HG03066 (cell line): ENCODE data around the gene CDH4.
"Not testable (repeated sequence)": the region's sequence is repeated elsewhere in the genome, so short reads cannot be mapped to it uniquely, and the experiment has no call there.

ENCODE experiments used
- ATAC-seq: cut with Tn5 transposase; IDR thresholded peaks from one replicate; pipeline ENCODE4 v1.9.1; 2021; ENCODE audit warnings: low read depth; ENCODE audit not compliant: unreplicated experiment

The CDH4 gene

GRCh38 chr20:61378694-61379355 lies 126.8 kb downstream of the CDH4 start:
- ATAC-seq: no peak

DNA sequence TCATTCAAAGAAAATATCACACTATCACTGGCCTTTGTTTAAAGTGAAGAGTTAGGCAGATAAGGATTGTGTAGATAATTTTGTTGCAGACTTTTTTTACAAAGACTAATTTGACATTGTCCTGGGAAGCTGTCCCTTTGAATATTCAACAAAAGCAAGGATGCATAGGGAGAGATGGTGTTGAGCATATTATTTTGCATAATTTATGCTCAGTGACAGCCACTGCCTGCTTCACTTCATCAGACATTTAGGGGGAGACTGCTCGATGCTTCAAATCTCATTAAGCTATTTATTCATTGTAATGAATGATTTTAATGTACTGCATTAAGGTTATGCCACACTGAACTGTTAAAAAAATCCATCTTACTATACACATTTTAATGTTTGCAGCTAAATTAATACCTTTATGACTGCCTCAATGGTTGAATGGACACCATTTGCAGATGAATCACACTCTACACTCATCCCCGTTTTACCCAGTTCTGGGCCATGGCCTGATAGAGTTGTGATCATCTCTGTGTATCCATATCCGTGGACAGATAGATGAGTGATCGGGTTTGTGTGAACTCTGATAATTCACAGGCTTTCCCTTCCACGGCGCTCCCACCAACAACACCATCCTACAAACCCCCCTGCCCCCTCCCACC lies 128.0 kb downstream of the CDH4 start:
- no peak for ATAC-seq

- no peak for ATAC-seq
These were observed 128.5 kb downstream of the CDH4 start for GRCh38 chr20:61380545-61380915.

DNA sequence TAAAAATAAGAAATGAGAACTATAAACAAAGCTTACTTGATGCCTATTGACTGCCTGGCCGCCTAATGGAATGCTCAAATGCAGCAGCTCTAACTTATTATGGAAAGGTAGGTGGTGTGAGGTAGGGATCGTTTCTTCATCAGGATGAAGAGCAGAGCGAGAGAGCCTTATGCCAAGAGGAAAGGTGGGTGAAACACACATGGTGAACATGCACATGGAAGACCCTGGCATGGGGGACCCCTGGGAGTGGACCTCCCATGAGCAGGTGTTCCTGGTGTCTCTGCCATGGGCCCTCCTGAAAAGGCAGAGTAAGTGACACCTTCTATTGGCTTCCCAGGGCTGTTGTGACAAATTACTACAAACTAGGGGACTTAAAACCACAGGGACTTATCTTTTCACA lies 130.1 kb downstream of the CDH4 start:
- ATAC-seq: no peak

DNA sequence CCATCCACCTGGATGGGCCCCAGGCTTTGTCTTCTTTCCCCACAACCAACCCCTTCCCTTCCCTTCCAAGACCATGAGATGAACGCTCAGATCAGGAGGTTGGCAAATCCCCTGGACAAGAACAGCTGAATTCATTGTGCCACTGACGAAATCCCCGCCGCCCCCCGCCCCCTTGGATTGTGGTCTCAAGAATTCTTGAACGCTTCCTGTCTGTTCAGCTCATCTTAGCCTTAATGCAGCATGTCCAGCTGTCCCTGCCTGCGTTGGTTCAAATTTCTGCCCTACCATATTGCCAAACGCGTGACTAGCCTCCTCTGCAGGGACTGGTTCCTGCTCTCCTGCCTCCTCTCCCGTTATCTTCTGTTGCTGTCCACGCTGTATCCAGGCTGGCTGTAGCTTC lies 133.2 kb downstream of the CDH4 start:
- ATAC-seq: no peak

- no peak for ATAC-seq
These were observed 133.7 kb downstream of the CDH4 start for GRCh38 chr20:61385731-61386130.

DNA sequence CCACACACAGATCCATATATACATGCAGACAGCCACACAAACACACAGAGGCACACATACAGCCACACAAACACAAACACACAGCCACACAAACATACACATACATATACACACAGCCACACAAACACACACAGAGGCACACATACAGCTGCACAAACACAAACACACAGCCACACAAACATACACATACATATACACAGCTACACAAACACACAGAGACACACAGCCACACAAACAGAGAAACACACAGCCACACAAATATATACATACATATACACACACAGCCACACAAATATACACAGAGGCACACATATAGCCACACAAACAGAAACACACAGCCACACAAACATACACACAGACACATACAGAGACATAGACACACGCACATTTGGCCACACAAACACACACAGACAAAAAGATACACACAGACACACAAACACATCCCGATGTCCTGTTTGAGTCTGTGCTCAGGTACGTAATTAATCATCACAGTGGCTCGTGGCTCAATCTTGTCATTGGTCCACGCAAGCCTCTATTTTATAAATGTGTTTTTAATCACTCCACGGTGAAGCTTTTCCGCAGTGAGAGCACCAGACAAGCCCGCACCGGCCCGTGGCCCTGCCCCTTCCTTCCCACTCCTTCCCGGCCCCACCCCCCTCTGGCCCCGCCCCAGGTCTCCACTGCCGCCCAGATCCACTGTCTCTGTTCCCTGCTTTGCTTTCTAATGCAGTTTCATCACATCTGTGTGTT lies 135.3 kb downstream of the CDH4 start:
- ATAC-seq: no peak

DNA sequence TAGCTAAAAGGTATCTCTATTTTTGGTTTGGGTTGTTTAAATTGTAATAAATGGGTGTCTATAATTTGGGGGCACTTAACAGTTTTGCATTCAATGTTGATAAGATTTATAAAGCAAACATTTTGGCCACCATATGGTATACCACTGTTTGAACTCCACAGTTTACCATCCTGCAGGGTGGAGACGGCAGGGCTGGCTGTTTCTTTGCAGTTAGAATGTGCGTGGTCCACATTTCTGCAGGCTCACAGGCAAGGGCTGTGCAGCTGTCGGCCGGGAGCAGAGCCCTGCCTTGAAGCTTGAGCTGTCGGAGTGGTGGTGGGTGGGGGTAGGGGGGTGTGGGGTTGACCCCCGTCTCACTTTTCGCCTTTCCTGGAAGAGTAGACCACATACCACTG lies 135.9 kb downstream of the CDH4 start:
- ATAC-seq: no peak

- no peak for ATAC-seq
These were observed 137.0 kb downstream of the CDH4 start for GRCh38 chr20:61389077-61389476.

- ATAC-seq: no peak
These were observed 139.1 kb downstream of the CDH4 start for GRCh38 chr20:61391185-61391584.

DNA sequence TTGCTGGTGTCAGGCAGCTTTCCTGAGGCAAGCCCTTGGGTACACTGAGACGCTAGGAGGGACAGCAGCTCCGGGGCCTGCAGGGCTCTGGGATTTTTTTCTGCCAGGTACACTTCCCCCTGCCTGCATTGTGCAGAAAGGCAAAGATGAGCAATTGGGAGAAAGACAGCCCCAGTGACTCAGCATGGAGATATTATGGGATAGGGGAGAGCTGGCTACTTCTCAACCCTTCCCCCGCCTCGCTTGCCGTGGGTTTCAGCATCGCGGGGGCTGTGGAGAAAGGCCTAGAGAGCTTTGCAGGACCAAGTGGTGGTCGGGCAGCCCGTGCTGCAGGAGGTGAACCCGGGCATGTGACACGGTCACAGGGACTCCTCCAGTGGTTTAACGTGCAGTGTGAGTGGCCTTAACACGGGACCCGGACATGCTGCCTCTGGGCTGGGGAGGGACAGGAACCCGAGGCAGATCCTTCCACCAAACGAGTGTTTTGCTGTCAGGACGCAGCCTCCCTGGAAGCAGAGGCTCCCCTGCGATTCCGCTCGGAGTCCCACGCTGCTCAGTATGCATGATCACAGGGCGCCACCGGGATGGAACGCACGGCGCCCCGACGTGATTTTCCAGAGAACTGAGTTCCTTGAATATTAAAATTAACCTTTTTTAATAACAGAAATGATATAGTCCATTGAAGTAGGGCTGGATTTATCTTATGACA lies 139.9 kb downstream of the CDH4 start:
- ATAC-seq: no peak

GRCh38 chr20:61394088-61394799 lies 142.2 kb downstream of the CDH4 start:
- ATAC-seq: no peak

DNA sequence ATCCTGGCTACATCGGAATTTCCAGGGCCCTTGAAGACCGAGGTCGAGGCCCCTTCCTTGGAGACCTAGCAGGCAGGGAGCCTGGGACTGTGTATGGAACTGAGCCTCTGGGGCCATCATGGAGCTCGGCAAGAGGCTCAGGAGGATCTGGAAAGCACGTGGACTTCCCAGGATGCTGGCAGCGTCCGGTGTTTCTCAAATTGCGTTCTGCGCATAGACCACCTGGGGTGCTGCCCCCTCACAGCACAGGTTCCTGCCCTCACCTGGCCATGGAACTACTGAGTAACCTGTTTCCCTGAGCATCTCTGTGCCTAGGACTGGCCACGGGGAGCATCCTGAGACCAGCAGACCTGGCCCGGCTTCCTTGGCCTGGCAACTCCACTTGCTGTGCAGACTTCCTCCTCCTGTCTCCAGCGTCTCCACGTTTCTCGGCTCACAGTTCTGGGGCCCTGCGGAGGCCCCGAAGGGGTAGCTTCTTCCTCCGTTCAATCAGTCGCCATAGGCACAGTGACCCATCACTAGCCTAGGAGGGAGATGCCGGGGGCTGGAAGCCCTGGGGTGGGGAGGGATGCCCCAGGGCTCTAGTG lies 144.3 kb downstream of the CDH4 start:
- ATAC-seq: no peak

GRCh38 chr20:61397146-61397545 lies 145.1 kb downstream of the CDH4 start:
- ATAC-seq: no peak

DNA sequence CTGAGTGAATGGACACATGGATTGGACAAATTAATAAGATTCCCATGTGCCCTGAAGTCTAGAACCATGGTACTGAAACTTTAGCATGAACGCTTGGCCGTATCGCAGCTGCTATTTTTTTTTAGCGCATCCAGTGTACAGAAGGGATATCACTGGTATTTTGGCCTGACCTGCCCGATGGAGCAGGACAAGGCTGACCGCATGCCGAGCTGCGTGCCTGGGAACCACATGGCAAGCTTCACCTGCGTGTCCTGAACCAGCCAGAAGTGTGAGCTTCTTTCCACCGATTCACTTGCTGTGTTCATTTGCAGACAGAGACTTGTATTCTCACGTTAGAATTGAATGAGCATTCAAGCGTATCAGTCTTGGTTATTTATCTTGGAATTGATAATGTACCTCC lies 145.7 kb downstream of the CDH4 start:
- no peak for ATAC-seq

GRCh38 chr20:61399433-61399832 lies 147.4 kb downstream of the CDH4 start:
- ATAC-seq: no peak

DNA sequence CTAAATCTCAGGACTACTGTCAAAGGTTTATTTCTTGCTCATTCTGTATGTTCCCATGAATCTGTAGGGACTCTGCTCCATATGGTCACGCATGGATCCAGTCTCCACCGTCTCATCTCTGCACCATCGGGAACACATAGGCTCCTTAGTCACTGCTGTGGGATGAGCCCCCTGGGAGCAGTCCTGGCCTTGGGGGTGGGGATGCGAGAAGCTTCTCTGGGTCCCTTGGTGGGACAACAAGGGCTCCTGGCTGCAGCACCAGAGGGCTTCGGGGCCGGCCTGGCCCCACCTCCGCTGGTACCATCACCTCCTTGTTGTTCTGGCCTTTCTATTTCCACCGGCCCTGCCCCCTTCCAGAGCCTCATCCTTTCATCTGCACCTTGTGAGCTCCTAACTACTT lies 148.4 kb downstream of the CDH4 start:
- ATAC-seq: no peak

GRCh38 chr20:61404303-61404702 lies 152.2 kb downstream of the CDH4 start:
- ATAC-seq: no peak

- ATAC-seq: no peak
These were observed 152.9 kb downstream of the CDH4 start for GRCh38 chr20:61405007-61405406.

- not testable (repeated sequence) for ATAC-seq
These were observed 154.7 kb downstream of the CDH4 start for GRCh38 chr20:61406773-61407172.
